Heart right ventricle (tissue), 16 donors: Measurements from ENCODE around the gene SUSD4. TPM values are rescaled to one million over a fixed set of nuclear protein-coding genes. Genes with fewer than 3 reads are reported as not detected.

Experiments used
- ATAC-seq, 8 donors: fragments of 200-7000 bp; cut with Tn5 transposase; one replicate each; pipeline ENCODE4 v1.9.1; 2020; ENCODE audit warnings: mild to moderate bottlenecking in 8 of 8, moderate library complexity in 8 of 8, moderate number of reproducible peaks in 1 of 8
- DNase-seq, 2 donors: peaks; one replicate each; pipeline ENCODE4 v3.0.0-alpha.2; 2020
- H3K27ac ChIP-seq, 10 donors: fragments of 200-600 bp; sonication (generic) in 2 of 10; one replicate each; pipeline versions ENCODE4 v1.5.0 to v1.8.0; 2020 to 2022; ENCODE audit warnings: mild to moderate bottlenecking in 3 of 10
- H3K27me3 ChIP-seq, 7 donors: fragments of 200-600 bp; one replicate each; pipeline ENCODE4 v1.8.0; 2021 to 2022; ENCODE audit warnings: mild to moderate bottlenecking in 2 of 7
- H3K36me3 ChIP-seq, 9 donors: fragments of 200-600 bp; sonication (generic) in 1 of 9; one replicate each; pipeline versions ENCODE4 v1.5.0 to v1.8.0; 2020 to 2022; ENCODE audit warnings: mild to moderate bottlenecking in 2 of 9
- H3K4me1 ChIP-seq, 9 donors: fragments of 200-600 bp; sonication (generic) in 1 of 9; one replicate each; pipeline versions ENCODE4 v1.5.0 to v1.8.0; 2020 to 2022; ENCODE audit warnings: mild to moderate bottlenecking in 4 of 9
- H3K4me3 ChIP-seq, 10 donors: fragments of 200-600 bp; sonication (generic) in 2 of 10; one replicate each; pipeline versions ENCODE4 v1.5.0 to v1.8.0; 2020 to 2022; ENCODE audit warnings: mild to moderate bottlenecking in 7 of 10, moderate library complexity in 2 of 10
- H3K9me3 ChIP-seq, 11 donors: fragments of 200-600 bp in 10 of 11; sonication (generic) in 2 of 11; one replicate each; pipeline versions ENCODE4 v1.5.0 to v1.8.0; 2013 to 2022; ENCODE audit warnings: mild to moderate bottlenecking in 2 of 11, control low read depth in 1 of 11, moderate library complexity in 1 of 11
- WGBS, 2 donors: extraction: QIAGEN DNeasy Blood & Tissue Kit; methylation state at CpG; one replicate each; pipeline ENCODE4 v1.1.7; 2013; ENCODE audit warnings: inconsistent platforms in 1 of 2; 5-methylcytosine and 5-hydroxymethylcytosine counted together
- intact Hi-C, 10 donors: fragments of 100-400 bp; cut with DNase I; formaldehyde crosslinking; loops; one replicate each; pipeline versions ENCODE4 v1.11.1 to v1.14.2; 2022
- polyA plus RNA-seq, 2 donors: library from polyadenylated mRNA; stranded (reverse); fragments of 200-250 nt; gene quantifications; one replicate each; pipeline ENCODE4 v1.2.3, GENCODE V29; 2013
- total RNA-seq, 10 donors: library from RNA; stranded (reverse); fragmentation: NEBNext Ultra II Directional in 3 of 10; extraction: Animal tissue kit (Norgen Biotek cat#: 25700) in 3 of 10; gene quantifications; one replicate each; pipeline versions ENCODE4 v1.2.1 to v1.2.4, GENCODE V29; 2021 to 2023
- TF ChIP-seq, protein P1 (sequence below), 9 donors: fragments of 200-600 bp; sonication (generic) in 2 of 9; IDR thresholded peaks; one replicate each; pipeline versions ENCODE4 v1.5.0 to v1.8.0; 2021 to 2022; ENCODE audit warnings: antibody characterized with exemption in 9 of 9, mild to moderate bottlenecking in 5 of 9, moderate library complexity in 1 of 9
- donor health status: Arrhythmogenic right ventricular cardiomyopathy.
- donor health status: ischemic (EF 13 %, LVEDD 7.1; RV severe dilation, severe dysfunction).
- donor health status: healthy with polysubstance abuse.
- donor health status: DM: no; HTN: yes; CAD: no.
- donor health status: DM: no; HTN: no; CAD: no.
- donor health status: ischemic (EF 25% LVEDD 6.9; RV normal size, moderate dysfunction).
- donor health status: ischemic (EF 25% LVEDD 5.7; RV mildly dilated, moderate dysfunction).
- donor health status: healthy.
- donor health status: DM: yes; HTN: yes; CAD: no.
- donor health status: Ischemic cardiomyopathy.
- donor health status: ischemic (EF 35%, LVEDD 5.7; RV mildly dilated, moderate dysfunction).
- donor health status: nonischemic (EF 11% LVEDD 7.7; RV severe dilation, severe dysfunction).
- donor health status: DM: yes; HTN: yes; CAD: no.
- donor health status: PGD.
- donor health status: ischemic (EF 29% LVEDD 5.4; RV normal size, mild dysfunction).
- donor health status: nonischemic (EF 23%, LVEDD 6.1; RV moderate dilation, normal function).

Gene SUSD4
- total and polyA plus RNA-seq, 12 donors: 0.99 to 36.5 (median 6.2) TPM

DNA sequence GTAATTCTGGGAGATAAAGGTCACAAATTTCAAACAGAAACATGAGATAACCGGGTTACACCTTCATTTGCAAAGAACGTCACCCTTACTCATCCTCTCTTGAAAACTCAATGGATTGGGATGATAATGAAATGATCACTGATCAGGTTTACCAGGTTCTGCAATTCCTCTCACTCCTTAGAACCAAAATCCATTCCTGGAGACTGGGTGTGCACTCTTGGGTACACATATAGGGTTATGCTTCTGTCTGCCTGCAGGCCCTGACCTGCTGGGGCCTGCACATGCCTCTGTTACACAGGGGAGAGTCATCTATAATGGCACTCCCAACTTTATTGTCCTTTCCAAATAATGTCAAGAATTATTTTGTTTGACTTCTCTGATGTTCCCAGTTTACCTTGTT is 8.3 kb downstream of the SUSD4 start:
- H3K27ac ChIP-seq: no peak overlapping the region
- TF ChIP-seq, protein P1, sequence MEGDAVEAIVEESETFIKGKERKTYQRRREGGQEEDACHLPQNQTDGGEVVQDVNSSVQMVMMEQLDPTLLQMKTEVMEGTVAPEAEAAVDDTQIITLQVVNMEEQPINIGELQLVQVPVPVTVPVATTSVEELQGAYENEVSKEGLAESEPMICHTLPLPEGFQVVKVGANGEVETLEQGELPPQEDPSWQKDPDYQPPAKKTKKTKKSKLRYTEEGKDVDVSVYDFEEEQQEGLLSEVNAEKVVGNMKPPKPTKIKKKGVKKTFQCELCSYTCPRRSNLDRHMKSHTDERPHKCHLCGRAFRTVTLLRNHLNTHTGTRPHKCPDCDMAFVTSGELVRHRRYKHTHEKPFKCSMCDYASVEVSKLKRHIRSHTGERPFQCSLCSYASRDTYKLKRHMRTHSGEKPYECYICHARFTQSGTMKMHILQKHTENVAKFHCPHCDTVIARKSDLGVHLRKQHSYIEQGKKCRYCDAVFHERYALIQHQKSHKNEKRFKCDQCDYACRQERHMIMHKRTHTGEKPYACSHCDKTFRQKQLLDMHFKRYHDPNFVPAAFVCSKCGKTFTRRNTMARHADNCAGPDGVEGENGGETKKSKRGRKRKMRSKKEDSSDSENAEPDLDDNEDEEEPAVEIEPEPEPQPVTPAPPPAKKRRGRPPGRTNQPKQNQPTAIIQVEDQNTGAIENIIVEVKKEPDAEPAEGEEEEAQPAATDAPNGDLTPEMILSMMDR (IDR thresholded peaks at IDR 0.05): no peak
- peaks cover 0 to 5% (median 0%) of the 10 kb centered on the region in 9 donors for H3K4me1 ChIP-seq
- H3K9me3 ChIP-seq: no peaks in the 10 kb centered on the region
- no peaks in the 10 kb centered on the region for H3K36me3 ChIP-seq
- H3K27me3 ChIP-seq: peaks cover 0 to 55% (median 16%) of the 10 kb centered on the region in 7 donors
- ATAC-seq: no peak
- WGBS, 2 donors: 91 to 93% methylated on average over 2 of the region's 2 CpGs
- intact Hi-C loops: no loop called here
- H3K4me3 ChIP-seq: no peak overlapping the region
- no peak for DNase-seq

DNA sequence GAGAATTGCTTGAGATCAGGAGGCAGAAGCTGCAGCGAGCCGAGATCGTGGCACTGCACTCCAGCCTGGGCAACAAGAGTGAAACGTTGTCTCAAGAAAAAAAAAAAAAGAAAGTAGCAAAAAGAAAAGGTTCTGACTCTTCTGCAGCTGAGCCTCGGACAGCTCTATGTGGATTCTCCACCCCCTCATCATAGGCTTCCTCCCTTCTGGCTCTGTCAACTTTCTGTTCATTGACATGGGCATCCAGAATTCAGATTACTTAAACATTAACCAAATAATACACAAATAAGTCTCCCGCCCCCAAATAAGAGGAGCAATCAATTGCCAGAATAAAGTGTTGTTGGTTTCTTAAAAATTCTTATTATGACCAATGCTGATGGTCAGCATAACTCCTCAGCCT is 10.0 kb downstream of the SUSD4 start:
- no peaks in the 10 kb centered on the region for H3K36me3 ChIP-seq
- no peaks in the 10 kb centered on the region for H3K9me3 ChIP-seq
- H3K4me1 ChIP-seq: peaks cover 0 to 12% (median 0%) of the 10 kb centered on the region in 9 donors
- intact Hi-C loops: no loop called here
- no peak overlapping the region for H3K4me3 ChIP-seq
- TF ChIP-seq, protein P1 (IDR thresholded peaks at IDR 0.05): no peak
- DNase-seq (no peak), ATAC-seq (no peak)
- no peak overlapping the region for H3K27ac ChIP-seq
- WGBS, 2 donors: 74% methylated on average over 6 of the region's 6 CpGs
- peaks cover 0 to 38% (median 16%) of the 10 kb centered on the region in 7 donors for H3K27me3 ChIP-seq

DNA sequence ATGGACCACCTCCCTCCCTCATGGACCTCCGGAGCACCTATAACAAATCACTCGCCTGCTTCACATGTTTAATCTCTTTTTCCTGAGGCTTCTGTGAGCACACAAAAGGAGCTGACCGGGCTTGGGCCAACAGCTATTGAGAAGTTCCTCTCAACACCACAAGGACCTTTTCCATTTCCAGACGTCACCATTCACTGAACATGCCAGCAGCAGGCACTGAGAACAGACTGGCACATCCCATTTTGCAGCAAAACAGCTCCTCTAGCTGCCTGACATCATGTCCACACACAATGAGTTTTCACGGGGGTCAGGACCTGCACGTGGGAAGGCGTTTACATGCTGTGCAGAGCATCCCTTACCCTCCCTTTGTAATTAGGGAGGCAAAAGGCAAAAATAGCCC is 11.0 kb downstream of the SUSD4 start:
- Histone ChIP-seq H3K9me3 (no peaks in the 10 kb centered on the region), H3K4me1 (peaks cover 0 to 19% (median 0%) of the 10 kb centered on the region in 9 donors), H3K4me3 (no peak overlapping the region), H3K36me3 (no peaks in the 10 kb centered on the region), H3K27me3 (peaks cover 0 to 28% (median 16%) of the 10 kb centered on the region in 7 donors), H3K27ac (no peak overlapping the region)
- DNase-seq (no peak), ATAC-seq (peak in 4 of 8 donors; percentile 23 to 72 (median 46))
- 53 to 54% methylated on average over 7 of the region's 7 CpGs for WGBS, 2 donors
- intact Hi-C loops: no loop called here
- TF ChIP-seq, protein P1 (IDR thresholded peaks at IDR 0.05): no peak

DNA sequence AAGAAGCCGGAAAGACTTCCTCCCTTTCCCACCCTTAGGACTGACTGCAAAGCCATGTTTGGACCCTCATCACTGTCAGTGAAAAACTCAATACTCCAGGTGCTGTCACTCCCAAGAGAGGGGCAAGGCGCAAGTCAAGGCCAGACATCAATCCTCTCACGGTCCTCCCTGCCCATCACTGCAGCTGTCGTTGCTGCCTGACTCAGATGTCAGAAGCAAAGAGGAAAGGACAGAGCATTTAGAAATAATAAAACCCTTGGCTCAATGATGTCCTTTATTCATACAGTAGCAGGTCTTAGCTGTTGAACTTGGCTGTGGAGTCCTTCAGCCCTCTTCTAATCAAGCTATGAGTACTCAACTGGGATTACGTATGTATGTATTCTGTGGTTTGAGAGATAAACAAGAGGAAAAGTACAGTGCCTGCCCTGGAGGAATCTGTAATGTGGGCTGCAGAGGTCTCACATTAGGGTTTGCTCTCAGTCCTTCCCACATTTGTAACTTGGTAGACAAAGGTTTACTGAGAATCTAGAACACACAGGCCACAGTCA is 13.5 kb downstream of the SUSD4 start:
- H3K4me3 ChIP-seq: no peak overlapping the region
- peaks cover 0 to 28% (median 16%) of the 10 kb centered on the region in 7 donors for H3K27me3 ChIP-seq
- ATAC-seq (peak in 4 of 8 donors; percentile 28 to 78 (median 53)), DNase-seq (no peak)
- peaks cover 0 to 20% (median 0%) of the 10 kb centered on the region in 9 donors for H3K4me1 ChIP-seq
- H3K27ac ChIP-seq: no peak overlapping the region
- 53 to 57% methylated on average over 5 of the region's 5 CpGs for WGBS, 2 donors
- H3K9me3 ChIP-seq: no peaks in the 10 kb centered on the region
- intact Hi-C loops: no loop called here
- no peaks in the 10 kb centered on the region for H3K36me3 ChIP-seq
- TF ChIP-seq, protein P1 (IDR thresholded peaks at IDR 0.05): no peak
